OCI-LY3 (cell line): ENCODE results near the gene GRHL3.

Source experiments
- EZH2phosphoT487 ChIP-seq: fragments of 200-600 bp; shearing (Covaris generic); IDR thresholded peaks from 2 replicates; pipeline ENCODE4 v1.6.1; 2018; ENCODE audit warnings: antibody characterized with exemption, mixed run types, low read depth
- TF ChIP-seq, protein P1 (sequence below): fragments of 200-600, 300-600 bp; sonication (generic); IDR thresholded peaks from 2 replicates; pipeline ENCODE4 v1.5.1; 2014; ENCODE audit warnings: antibody characterized with exemption, low read length, low read depth

DNA sequence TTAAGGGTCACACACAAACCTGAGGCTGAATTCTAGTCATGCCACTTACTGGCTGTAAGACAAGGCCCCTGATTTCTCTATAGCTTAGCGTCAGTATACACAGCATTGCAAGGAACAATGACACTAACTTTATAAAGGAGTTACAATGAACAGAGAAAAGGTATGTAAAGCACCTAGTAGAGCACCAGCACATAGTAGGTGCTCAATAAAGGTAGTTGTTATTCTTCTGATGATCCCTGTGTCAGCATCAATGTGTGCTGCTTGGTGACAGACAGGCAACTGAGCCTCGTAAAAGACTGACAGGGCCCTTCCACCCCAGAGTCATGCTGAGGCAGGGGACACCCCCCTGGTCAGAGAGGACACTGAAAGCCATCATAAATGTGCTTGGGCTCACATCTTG, 43.2 kb downstream of the GRHL3 start:
- TF ChIP-seq, protein P1, sequence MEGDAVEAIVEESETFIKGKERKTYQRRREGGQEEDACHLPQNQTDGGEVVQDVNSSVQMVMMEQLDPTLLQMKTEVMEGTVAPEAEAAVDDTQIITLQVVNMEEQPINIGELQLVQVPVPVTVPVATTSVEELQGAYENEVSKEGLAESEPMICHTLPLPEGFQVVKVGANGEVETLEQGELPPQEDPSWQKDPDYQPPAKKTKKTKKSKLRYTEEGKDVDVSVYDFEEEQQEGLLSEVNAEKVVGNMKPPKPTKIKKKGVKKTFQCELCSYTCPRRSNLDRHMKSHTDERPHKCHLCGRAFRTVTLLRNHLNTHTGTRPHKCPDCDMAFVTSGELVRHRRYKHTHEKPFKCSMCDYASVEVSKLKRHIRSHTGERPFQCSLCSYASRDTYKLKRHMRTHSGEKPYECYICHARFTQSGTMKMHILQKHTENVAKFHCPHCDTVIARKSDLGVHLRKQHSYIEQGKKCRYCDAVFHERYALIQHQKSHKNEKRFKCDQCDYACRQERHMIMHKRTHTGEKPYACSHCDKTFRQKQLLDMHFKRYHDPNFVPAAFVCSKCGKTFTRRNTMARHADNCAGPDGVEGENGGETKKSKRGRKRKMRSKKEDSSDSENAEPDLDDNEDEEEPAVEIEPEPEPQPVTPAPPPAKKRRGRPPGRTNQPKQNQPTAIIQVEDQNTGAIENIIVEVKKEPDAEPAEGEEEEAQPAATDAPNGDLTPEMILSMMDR, result no peak
- no peak for TF ChIP-seq EZH2phosphoT487
